ENCODE measurements around the gene CPNE2. TPM values are rescaled to one million over a fixed set of nuclear protein-coding genes. Genes with fewer than 3 reads are reported as not detected.

Gene CPNE2
- total RNA-seq, 1 experiment from 2014 or later, result 14.5 TPM

Other genes starting within 250 kb of the CPNE2 start
- not detected in 2 replicates for gene SLC12A3, start 227.4 kb upstream of the CPNE2 start, total RNA-seq (2014; rRNA removed)
- 50.1 and 54.9 TPM in 2 replicates for gene HERPUD1, start 160.4 kb upstream of the CPNE2 start, total RNA-seq (2014; rRNA removed)
- gene CETP, start 130.6 kb upstream of the CPNE2 start, total RNA-seq (2014; rRNA removed), result not detected in 2 replicates
- 0.98 and 4.4 TPM in 2 replicates for gene NLRC5, start 103.0 kb upstream of the CPNE2 start, total RNA-seq (2014; rRNA removed)
- gene PSME3IP1, start 93.5 kb downstream of the CPNE2 start, total RNA-seq (2014; rRNA removed), result 45.6 and 56.4 TPM in 2 replicates
- 17.5 and 18.3 TPM in 2 replicates for gene RSPRY1, start 93.7 kb downstream of the CPNE2 start, total RNA-seq (2014; rRNA removed)
- gene ARL2BP, start 152.7 kb downstream of the CPNE2 start, total RNA-seq (2014; rRNA removed), result 35.3 and 38.4 TPM in 2 replicates
- 0.35 and 1.6 TPM in 2 replicates for gene PLLP, start 192.1 kb downstream of the CPNE2 start, total RNA-seq (2014; rRNA removed)